Upper lobe of left lung (tissue), 4 donors: ENCODE results near the gene CPNE5.

Source experiments
- POLR2AphosphoS5 ChIP-seq, 2 donors: sonication (generic); formaldehyde crosslinking; IDR thresholded peaks; one replicate each; pipeline ENCODE4 v1.5.1; 2017; ENCODE audit warnings: antibody characterized with exemption in 2 of 2
- TF ChIP-seq, protein P1 (sequence below), 6 experiments: fragments of 450-650 bp in 4 of 6; fragments of 200-600 bp in 2 of 6; sonication (generic) in 2 of 6; IDR thresholded peaks; one replicate each; pipeline ENCODE4 v1.5.1; 2016 to 2019; ENCODE audit warnings: antibody characterized with exemption in 6 of 6

- TF ChIP-seq, protein P1, sequence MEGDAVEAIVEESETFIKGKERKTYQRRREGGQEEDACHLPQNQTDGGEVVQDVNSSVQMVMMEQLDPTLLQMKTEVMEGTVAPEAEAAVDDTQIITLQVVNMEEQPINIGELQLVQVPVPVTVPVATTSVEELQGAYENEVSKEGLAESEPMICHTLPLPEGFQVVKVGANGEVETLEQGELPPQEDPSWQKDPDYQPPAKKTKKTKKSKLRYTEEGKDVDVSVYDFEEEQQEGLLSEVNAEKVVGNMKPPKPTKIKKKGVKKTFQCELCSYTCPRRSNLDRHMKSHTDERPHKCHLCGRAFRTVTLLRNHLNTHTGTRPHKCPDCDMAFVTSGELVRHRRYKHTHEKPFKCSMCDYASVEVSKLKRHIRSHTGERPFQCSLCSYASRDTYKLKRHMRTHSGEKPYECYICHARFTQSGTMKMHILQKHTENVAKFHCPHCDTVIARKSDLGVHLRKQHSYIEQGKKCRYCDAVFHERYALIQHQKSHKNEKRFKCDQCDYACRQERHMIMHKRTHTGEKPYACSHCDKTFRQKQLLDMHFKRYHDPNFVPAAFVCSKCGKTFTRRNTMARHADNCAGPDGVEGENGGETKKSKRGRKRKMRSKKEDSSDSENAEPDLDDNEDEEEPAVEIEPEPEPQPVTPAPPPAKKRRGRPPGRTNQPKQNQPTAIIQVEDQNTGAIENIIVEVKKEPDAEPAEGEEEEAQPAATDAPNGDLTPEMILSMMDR (IDR thresholded peaks at IDR 0.05), result no peak
- no peak for TF ChIP-seq POLR2AphosphoS5 (IDR thresholded peaks at IDR 0.05)
Observed at GRCh38 chr6:36727505-36728021, 111.7 kb downstream of the CPNE5 start.
